H1 (cell line): Measurements from ENCODE around the gene POLR2A. TPM values are rescaled to one million over a fixed set of nuclear protein-coding genes. Genes with fewer than 3 reads are reported as not detected.

Experiments used
- CTCF ChIA-PET: fragments of 300-600 bp; sonication (Branson Sonifier 250); formaldehyde crosslinking; loops from one replicate; lab custom pipeline; 2021; ENCODE audit not compliant: partially characterized antibody; lab: Charles Lee
- POLR2A ChIA-PET: fragments of 300-600 bp; sonication (Branson Sonifier 250); formaldehyde crosslinking; loops from one replicate; lab custom pipeline; 2021; ENCODE audit warnings: inconsistent platforms; ENCODE audit not compliant: partially characterized antibody; lab: Charles Lee
- DNase-seq, 2 experiments: peaks; one replicate each; pipeline versions ENCODE4 v3.0.0 to v3.0.0-alpha.2; 2010 to 2022; ENCODE audit warnings: low spot score in 2 of 2, low read depth in 1 of 2, mixed read lengths in 1 of 2
- FAIRE-seq: peaks from 2 replicates; lab custom pipeline; 2011; peaks lifted over from hg19 to GRCh38; lab: Jason Lieb, UNC
- H2AFZ ChIP-seq: 2 replicates; pipeline ENCODE4 v1.8.1; 2012; ENCODE audit warnings: low read length, inconsistent platforms
- H2AK5ac ChIP-seq: 2 replicates; pipeline ENCODE4 v1.6.1; 2013; ENCODE audit warnings: low read depth, low read length
- H2BK120ac ChIP-seq: replicated peaks from 2 replicates; pipeline ENCODE3; 2013; ENCODE audit warnings: low read depth, low read length, inconsistent platforms
- H2BK12ac ChIP-seq: 2 replicates; pipeline ENCODE4 v1.6.1; 2013; ENCODE audit warnings: low read depth, low read length
- H2BK15ac ChIP-seq: 2 replicates; pipeline ENCODE4 v1.6.1; 2013; ENCODE audit warnings: low read length
- H2BK20ac ChIP-seq: 2 replicates; pipeline ENCODE4 v1.6.1; 2013; ENCODE audit warnings: low read length
- H2BK5ac ChIP-seq: 2 replicates; pipeline ENCODE4 v1.6.1; 2013; ENCODE audit warnings: low read depth, low read length
- H3K14ac ChIP-seq: 2 replicates; pipeline ENCODE4 v1.6.1; 2013; ENCODE audit warnings: inconsistent platforms; ENCODE audit not compliant: insufficient read length
- H3K18ac ChIP-seq: 2 replicates; pipeline ENCODE4 v1.6.1; 2013; ENCODE audit warnings: low read length; ENCODE audit errors: extremely low read depth
- H3K23ac ChIP-seq: 2 replicates; pipeline ENCODE4 v1.6.1; 2013; ENCODE audit warnings: inconsistent platforms; ENCODE audit not compliant: insufficient read length
- H3K23me2 ChIP-seq: 2 replicates; pipeline ENCODE4 v1.6.1; 2013; ENCODE audit warnings: low read depth, low read length
- H3K27ac ChIP-seq: 2 replicates; pipeline ENCODE4 v1.6.1; 2011; ENCODE audit warnings: low read depth, low read length, inconsistent platforms
- H3K27me3 ChIP-seq, 4 experiments: replicated peaks in 1 of 4; 1 replicate in 1 of 4; 2 replicates in 3 of 4; pipeline versions ENCODE4 v1.6.1 to v1.8.1; 2011 to 2013; ENCODE audit warnings: low read length in 3 of 4, mild to moderate bottlenecking in 3 of 4, inconsistent platforms in 2 of 4, mixed read lengths in 2 of 4, moderate library complexity in 1 of 4; ENCODE audit not compliant: control insufficient read depth in 3 of 4, insufficient read depth in 3 of 4; ENCODE audit errors: extremely low read depth in 1 of 4
- H3K36me3 ChIP-seq, 4 experiments: 2 replicates each; pipeline versions ENCODE4 v1.6.1 to v1.8.1; 2011 to 2013; ENCODE audit warnings: mild to moderate bottlenecking in 4 of 4, low read length in 3 of 4, moderate library complexity in 2 of 4, control low read depth in 1 of 4, inconsistent platforms in 1 of 4; ENCODE audit not compliant: insufficient read depth in 4 of 4, control insufficient read depth in 2 of 4
- H3K4ac ChIP-seq: replicated peaks from 2 replicates; pipeline ENCODE3; 2013; ENCODE audit warnings: low read length, low read depth, mixed read lengths, inconsistent platforms; ENCODE audit not compliant: insufficient read length
- H3K4me1 ChIP-seq, 4 experiments: replicated peaks in 1 of 4; 1 replicate in 1 of 4; 2 replicates in 3 of 4; pipeline versions ENCODE4 v1.6.1 to v1.8.1; 2011 to 2013; ENCODE audit warnings: low read length in 3 of 4, inconsistent platforms in 2 of 4, mixed read lengths in 1 of 4; ENCODE audit not compliant: insufficient read depth in 4 of 4, control insufficient read depth in 3 of 4
- H3K4me2 ChIP-seq, 2 experiments: 2 replicates each; pipeline versions ENCODE4 v1.6.1 to v1.8.1; 2011 to 2013; ENCODE audit warnings: low read depth in 2 of 2, low read length in 2 of 2, control low read depth in 1 of 2, inconsistent platforms in 1 of 2, mild to moderate bottlenecking in 1 of 2; ENCODE audit not compliant: insufficient read depth in 1 of 2
- H3K4me3 ChIP-seq, 4 experiments: fragments of 200-600, 300-600 bp in 1 of 4; sonication (generic), shearing (Covaris generic), sonication (Bioruptor Twin) in 1 of 4; 2 replicates each; pipeline versions ENCODE4 v1.5.1 to v1.8.1; 2011 to 2016; ENCODE audit warnings: low read length in 4 of 4, low read depth in 3 of 4, control low read depth in 2 of 4, inconsistent platforms in 2 of 4, mild to moderate bottlenecking in 2 of 4, mixed read lengths in 1 of 4, moderate library complexity in 1 of 4; ENCODE audit not compliant: insufficient read depth in 2 of 4; ENCODE audit errors: extremely low read depth in 1 of 4
- H3K56ac ChIP-seq: replicated peaks from 2 replicates; pipeline ENCODE3; 2013; ENCODE audit warnings: low read depth, mild to moderate bottlenecking, mixed read lengths, low read length, inconsistent platforms; ENCODE audit not compliant: insufficient read length
- H3K79me1 ChIP-seq: 2 replicates; pipeline ENCODE4 v1.6.1; 2013; ENCODE audit warnings: low read depth, low read length, control low read depth
- H3K79me2 ChIP-seq, 2 experiments: 2 replicates each; pipeline versions ENCODE4 v1.6.1 to v1.8.1; 2012 to 2013; ENCODE audit warnings: low read length in 2 of 2, mild to moderate bottlenecking in 2 of 2, inconsistent platforms in 1 of 2; ENCODE audit not compliant: insufficient read depth in 2 of 2, control insufficient read depth in 1 of 2
- H3K9ac ChIP-seq, 4 experiments: replicated peaks in 1 of 4; 1 replicate in 1 of 4; 2 replicates in 3 of 4; pipeline versions ENCODE4 v1.6.1 to v1.8.1; 2011 to 2013; ENCODE audit warnings: low read depth in 3 of 4, low read length in 3 of 4, control low read depth in 2 of 4, mild to moderate bottlenecking in 2 of 4, moderate library complexity in 2 of 4, inconsistent platforms in 1 of 4; ENCODE audit errors: extremely low read depth in 1 of 4
- H3K9me3 ChIP-seq, 2 experiments: 2 replicates each; pipeline versions ENCODE4 v1.6.1 to v1.8.1; 2012 to 2013; ENCODE audit warnings: mild to moderate bottlenecking in 2 of 2, moderate library complexity in 2 of 2, control low read depth in 1 of 2, inconsistent platforms in 1 of 2, low read depth in 1 of 2, low read length in 1 of 2, mixed read lengths in 1 of 2; ENCODE audit not compliant: insufficient read depth in 2 of 2
- H4K20me1 ChIP-seq, 2 experiments: replicated peaks in 1 of 2; 2 replicates each; pipeline versions ENCODE3 to v1.8.1; 2011 to 2013; ENCODE audit warnings: inconsistent platforms in 2 of 2, low read length in 2 of 2, mild to moderate bottlenecking in 1 of 2; ENCODE audit not compliant: insufficient read depth in 2 of 2, control insufficient read depth in 1 of 2
- H4K5ac ChIP-seq: 2 replicates; pipeline ENCODE4 v1.6.1; 2013; ENCODE audit warnings: low read length, low read depth, mixed read lengths, inconsistent platforms; ENCODE audit not compliant: insufficient read length
- H4K8ac ChIP-seq: 2 replicates; pipeline ENCODE4 v1.8.0; 2013; ENCODE audit warnings: mild to moderate bottlenecking, moderate library complexity, low read length, inconsistent platforms; ENCODE audit not compliant: insufficient read depth; ENCODE audit errors: extremely low read depth
- H4K91ac ChIP-seq: replicated peaks from 2 replicates; pipeline ENCODE3; 2013; ENCODE audit warnings: low read length, mixed read lengths, inconsistent platforms; ENCODE audit not compliant: insufficient read length
- CREB1 ChIP-seq: IDR thresholded peaks from 2 replicates; pipeline ENCODE4 v1.6.1; 2012; ENCODE audit warnings: inconsistent platforms
- EP300 ChIP-seq, 2 experiments: IDR thresholded peaks; 1 replicate in 1 of 2; 2 replicates in 1 of 2; pipeline ENCODE4 v1.6.1; 2011 to 2012; ENCODE audit warnings: low read depth in 2 of 2, low read length in 2 of 2, mild to moderate bottlenecking in 2 of 2, borderline replicate concordance in 1 of 2, inconsistent platforms in 1 of 2, moderate library complexity in 1 of 2
- JUND ChIP-seq: IDR thresholded peaks from 2 replicates; pipeline ENCODE4 v1.6.1; 2011; ENCODE audit warnings: mild to moderate bottlenecking, improper control_type of control experiment, low read length
- PHF8 ChIP-seq: fragments of 200-600 bp; sonication (generic); conservative IDR thresholded peaks from 2 replicates; pipeline ENCODE4 v1.7.1; 2012; ENCODE audit warnings: low read depth, mild to moderate bottlenecking, inconsistent platforms, low read length, moderate library complexity
- RXRA ChIP-seq: IDR thresholded peaks from 2 replicates; pipeline ENCODE4 v1.6.1; 2011; ENCODE audit warnings: low read depth, mild to moderate bottlenecking, low read length, moderate library complexity; ENCODE audit not compliant: insufficient read depth
- WGBS, 2 experiments: shearing (Covaris generic) in 1 of 2; methylation state at CpG; one replicate each; pipeline versions ENCODE4 v1.1.6 to v1.1.7; 2013 to 2015; ENCODE audit warnings: low lambda C conversion rate in 2 of 2, mixed read lengths in 2 of 2, inconsistent platforms in 1 of 2, low coverage in 1 of 2, missing lambda C conversion rate in 1 of 2; ENCODE audit not compliant: insufficient replicate concordance in 2 of 2, insufficient coverage in 1 of 2, insufficient read length in 1 of 2; ENCODE audit errors: extremely low coverage in 1 of 2, missing lambda C conversion rate in 1 of 2; 5-methylcytosine and 5-hydroxymethylcytosine counted together
- polyA plus RNA-seq, 7 experiments: library from polyadenylated mRNA; depleted of rRNA in 3 of 7; stranded (reverse) in 5 of 7; unstranded in 2 of 7; fragments of >200 nt in 5 of 7; fragments of 200-250 nt in 2 of 7; gene quantifications; 1 replicate in 5 of 7; 2 replicates in 1 of 7; 4 replicates in 1 of 7; pipeline versions ENCODE4 v1.2.1 to v1.2.3, GENCODE V29; 2011 to 2013; ENCODE audit warnings: missing spikeins in 2 of 7, mixed read lengths in 2 of 7
- total RNA-seq: library from RNA; stranded (reverse); fragmentation: NEBNext Ultra II Directional; extraction: Animal tissue kit (Norgen Biotek cat#: 25700); gene quantifications from 2 replicates; pipeline ENCODE4 v1.2.1, GENCODE V29; 2021

Gene POLR2A
- total and polyA plus RNA-seq, 2 of the 8 experiments (the other 6 are each of a cell fraction or from before 2014, with no cell fraction given) = 26.8 to 150 TPM

DNA sequence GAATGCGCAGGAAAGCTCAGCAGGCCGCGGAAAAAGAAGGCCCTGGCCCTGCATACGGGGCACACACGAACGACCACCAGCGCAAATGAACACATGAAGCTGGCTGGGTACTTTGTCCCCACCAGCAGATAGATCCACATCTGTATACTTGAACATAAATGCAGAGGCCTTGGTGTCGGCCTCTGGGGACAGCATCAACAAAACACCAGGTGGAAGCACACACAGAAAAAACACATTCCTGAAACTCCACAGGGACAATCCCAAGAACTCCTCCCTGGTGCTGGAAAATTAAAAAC is 4.1 kb upstream of the POLR2A start:
- Histone ChIP-seq H3K56ac (peak overlapping the region; percentile 90), H2BK5ac (peak overlapping the region; percentile 55; the same call in 1 of the 2 replicates), H3K4me2 (peak overlapping the region; percentile 97 to 99), H3K9me3 (no peaks in the 10 kb centered on the region), H3K23ac (no peak overlapping the region), H3K27ac (peak overlapping the region; percentile 39), H2BK15ac (peak overlapping the region; percentile 19; the same call in 1 of the 2 replicates), H2BK120ac (peak overlapping the region; percentile 75), H2AK5ac (peak overlapping the region; percentile 30; the same call in 1 of the 2 replicates), H4K5ac (peak overlapping the region; percentile 32), H3K27me3 (no peaks in the 10 kb centered on the region; a peak in 1 of 7 replicates), H2BK20ac (no peak overlapping the region), H2BK12ac (peak overlapping the region; percentile 77; the same call in 1 of the 2 replicates), H3K4me1 (peaks cover 2 to 28% (median 21%) of the 10 kb centered on the region in 4 experiments), H3K4ac (no peak overlapping the region), H3K79me1 (peaks cover 12% of the 10 kb centered on the region), H4K91ac (peak overlapping the region; percentile 45), H2AFZ (0 out of 2 replicates have a peak overlapping the region, but pooled peaks have one; percentile 18), H4K20me1 (peaks cover 0 to 5% of the 10 kb centered on the region in 2 experiments), H3K14ac (no peak overlapping the region), H3K9ac (peak overlapping the region in 3 of 4 experiments; percentile 67 to 85 (median 72); a peak in 6 of 7 replicates), H3K23me2 (peaks cover 22% of the 10 kb centered on the region), H3K36me3 (no peaks in the 10 kb centered on the region), H3K18ac (peak overlapping the region; percentile 72), H3K79me2 (peaks cover 1 to 35% of the 10 kb centered on the region in 2 experiments; a peak in 3 of 4 replicates), H3K4me3 (peak overlapping the region; percentile 49 to 94 (median 76)), H4K8ac (peak overlapping the region; percentile 96; the same call in 1 of the 2 replicates)
- no peak for TF ChIP-seq EP300 (IDR thresholded peaks at IDR 0.05; ENCODE audit: borderline replicate concordance in 1 of 2, low read depth in 2 of 2, low read length in 2 of 2)
- no peak for TF ChIP-seq RXRA
- no peak for TF ChIP-seq PHF8
- no peak for TF ChIP-seq CREB1
- no peak for TF ChIP-seq JUND
- ChIA-PET POLR2A (interaction anchor here (0.5 to 14.3 kb wide), 11 partner anchors 12 to 268 kb away, joined by 3 to 339 read pairs (median 6); partner anchors contain the start of genes CHRNB1, FGF11, TMEM102 and TMEM256), CTCF (interaction anchor here (0.8 to 2.4 kb wide), 8 partner anchors 19 to 123 kb away, joined by 3 to 10 read pairs (median 4); partner anchors contain the start of gene CHRNB1)
- no peak for FAIRE-seq
- WGBS, 2 experiments = 35% methylated on average over 8 of the region's 8 CpGs; no CpG with 5 or more reads in 1 of the 2 experiments
- DNase-seq = no peak
